Neural cell (in vitro differentiated cells): Measurements from ENCODE around the gene SOX5. TPM values are rescaled to one million over a fixed set of nuclear protein-coding genes. Genes with fewer than 3 reads are reported as not detected.

Experiments used
- H2AFZ ChIP-seq: fragments of 200-600, 300-800 bp; sonication (generic), shearing (Covaris generic); 2 replicates; pipeline ENCODE4 v1.6.0; 2014; ENCODE audit warnings: low read depth, mild to moderate bottlenecking, antibody characterized with exemption, low read length, moderate library complexity
- H3F3A ChIP-seq: fragments of 200-600 bp; shearing (Covaris generic); 2 replicates; pipeline ENCODE4 v1.6.1; 2016; ENCODE audit warnings: mild to moderate bottlenecking, moderate library complexity, mixed read lengths, antibody characterized with exemption, low read length; ENCODE audit not compliant: insufficient read depth, poor library complexity, severe bottlenecking
- H3K27ac ChIP-seq: fragments of 200-600, 300-800 bp; sonication (generic), shearing (Covaris generic); 2 replicates; pipeline ENCODE4 v1.5.1; 2014; ENCODE audit warnings: mild to moderate bottlenecking, low read length, moderate library complexity
- H3K27me3 ChIP-seq: fragments of 300-800, 200-600 bp; sonication (generic), shearing (Covaris generic); 2 replicates; pipeline ENCODE4 v1.6.0; 2014; ENCODE audit warnings: mild to moderate bottlenecking, low read depth, low read length, moderate library complexity; ENCODE audit not compliant: insufficient read depth
- H3K36me3 ChIP-seq: fragments of 300-800, 200-600 bp; sonication (generic), shearing (Covaris generic); 2 replicates; pipeline ENCODE4 v1.5.1; 2014; ENCODE audit warnings: mild to moderate bottlenecking, antibody characterized with exemption, low read length, moderate library complexity; ENCODE audit not compliant: insufficient read depth
- H3K4me2 ChIP-seq: fragments of 300-800, 200-600 bp; sonication (generic), shearing (Covaris generic); 2 replicates; pipeline ENCODE4 v1.6.0; 2014; ENCODE audit warnings: mild to moderate bottlenecking, low read length
- H3K4me3 ChIP-seq: fragments of 300-800, 200-600 bp; sonication (generic), shearing (Covaris generic); 2 replicates; pipeline ENCODE4 v1.5.1; 2014; ENCODE audit warnings: mild to moderate bottlenecking, low read length, moderate library complexity
- H3K79me2 ChIP-seq: fragments of 200-600 bp; shearing (Covaris generic); replicated peaks from 2 replicates; pipeline ENCODE4 v1.6.0; 2014; ENCODE audit warnings: mild to moderate bottlenecking, low read length, moderate library complexity; ENCODE audit not compliant: insufficient read depth
- H3K9ac ChIP-seq: fragments of 300-800, 200-600 bp; sonication (generic), shearing (Covaris generic); 2 replicates; pipeline ENCODE4 v1.6.1; 2016; ENCODE audit warnings: mild to moderate bottlenecking, low read length, mixed read lengths
- H3K9me2 ChIP-seq: fragments of 200-600 bp; shearing (Covaris generic); 2 replicates; pipeline ENCODE4 v1.6.1; 2016; ENCODE audit warnings: mild to moderate bottlenecking, low read length, mixed read lengths; ENCODE audit not compliant: insufficient read depth
- H3K9me3 ChIP-seq: fragments of 200-600, 300-800 bp; sonication (generic), shearing (Covaris generic); 2 replicates; pipeline ENCODE4 v1.6.1; 2016; ENCODE audit warnings: mild to moderate bottlenecking, mixed run types, low read length, moderate library complexity, mixed read lengths
- H4K20me1 ChIP-seq: fragments of 200-600 bp; shearing (Covaris generic); 2 replicates; pipeline ENCODE4 v1.6.1; 2016; ENCODE audit warnings: mild to moderate bottlenecking, mixed run types; ENCODE audit not compliant: insufficient read depth
- CTCF ChIP-seq: fragments of 450-650 bp; IDR thresholded peaks from 2 replicates; pipeline ENCODE4 v1.5.1; 2014; ENCODE audit warnings: antibody characterized with exemption, mild to moderate bottlenecking, moderate library complexity; ENCODE audit not compliant: poor library complexity, severe bottlenecking
- EP300 ChIP-seq: fragments of 450-650 bp; conservative IDR thresholded peaks from 2 replicates; pipeline ENCODE4 v1.6.1; 2014; ENCODE audit warnings: antibody characterized with exemption, mild to moderate bottlenecking, moderate library complexity; ENCODE audit not compliant: poor library complexity, severe bottlenecking
- EZH2 ChIP-seq: fragments of 200-600, 300-800 bp; shearing (Covaris generic), sonication (generic); IDR thresholded peaks from 2 replicates; pipeline ENCODE4 v1.6.1; 2014; ENCODE audit warnings: antibody characterized with exemption, low read length, borderline replicate concordance, mild to moderate bottlenecking; ENCODE audit not compliant: insufficient read depth, poor library complexity, severe bottlenecking
- MXI1 ChIP-seq: fragments of 450-650 bp; conservative IDR thresholded peaks from 2 replicates; pipeline ENCODE4 v1.6.1; 2014; ENCODE audit warnings: antibody characterized with exemption, mild to moderate bottlenecking; ENCODE audit not compliant: poor library complexity, severe bottlenecking
- POLR2AphosphoS5 ChIP-seq: IDR thresholded peaks from 2 replicates; pipeline ENCODE4 v1.6.1; 2012
- RAD21 ChIP-seq: fragments of 450-650 bp; conservative IDR thresholded peaks from 2 replicates; pipeline ENCODE4 v1.6.1; 2014; ENCODE audit warnings: antibody characterized with exemption, mild to moderate bottlenecking, moderate library complexity
- REST ChIP-seq: IDR thresholded peaks from 2 replicates; pipeline ENCODE4 v1.6.1; 2012; ENCODE audit warnings: borderline replicate concordance
- SMC3 ChIP-seq: fragments of 450-650 bp; conservative IDR thresholded peaks from 2 replicates; pipeline ENCODE4 v1.6.1; 2014; ENCODE audit warnings: antibody characterized with exemption, mild to moderate bottlenecking, moderate library complexity; ENCODE audit not compliant: poor library complexity
- TAF1 ChIP-seq: IDR thresholded peaks from 2 replicates; pipeline ENCODE4 v1.6.1; 2012; ENCODE audit warnings: low read depth
- polyA plus RNA-seq: library from polyadenylated mRNA; depleted of rRNA; stranded (reverse); fragments of >200 nt; gene quantifications from 2 replicates; pipeline ENCODE4 v1.2.3, GENCODE V29; 2014

The SOX5 gene
- polyA plus RNA-seq, 1 donor from 2014 or later = 1.8 TPM

- Histone ChIP-seq H2AFZ (no peak overlapping the region), H3K27me3 (no peaks in the 10 kb centered on the region), H3K27ac (no peak overlapping the region), H3K9me2 (no peaks in the 10 kb centered on the region), H3K4me2 (no peak overlapping the region), H3K79me2 (no peaks in the 10 kb centered on the region), H3K9me3 (no peaks in the 10 kb centered on the region), H3F3A (no peaks in the 10 kb centered on the region), H3K9ac (no peak overlapping the region), H3K4me3 (no peak overlapping the region), H3K36me3 (no peaks in the 10 kb centered on the region), H4K20me1 (no peaks in the 10 kb centered on the region)
- TF ChIP-seq EZH2 (no peak), MXI1 (no peak), POLR2AphosphoS5 (no peak), EP300 (no peak), RAD21 (no peak)
Observed at GRCh38 chr12:23564451-23565152, 384.9 kb downstream of the SOX5 start.

- H3K79me2 ChIP-seq = no peaks in the 10 kb centered on the region
- no peaks in the 10 kb centered on the region for H3K27me3 ChIP-seq
- no peaks in the 10 kb centered on the region for H4K20me1 ChIP-seq
- no peak for TF ChIP-seq CTCF
- TF ChIP-seq RAD21 = no peak
- TF ChIP-seq REST = no peak
- TF ChIP-seq EZH2 = no peak
- no peak for TF ChIP-seq MXI1
- TF ChIP-seq TAF1 = no peak
- no peak for TF ChIP-seq SMC3
- TF ChIP-seq EP300 = no peak
- TF ChIP-seq POLR2AphosphoS5 = no peak
- no peak overlapping the region for H3K4me3 ChIP-seq
- no peak overlapping the region for H2AFZ ChIP-seq
- H3F3A ChIP-seq = no peaks in the 10 kb centered on the region
- no peaks in the 10 kb centered on the region for H3K36me3 ChIP-seq
- H3K9me2 ChIP-seq = no peaks in the 10 kb centered on the region
- no peaks in the 10 kb centered on the region for H3K9me3 ChIP-seq
- no peak overlapping the region for H3K27ac ChIP-seq
- no peak overlapping the region for H3K9ac ChIP-seq
- no peak overlapping the region for H3K4me2 ChIP-seq
Observed at GRCh38 chr12:23561364-23562345, 387.8 kb downstream of the SOX5 start.
